ENCODE results near the gene KYNU. TPM values are rescaled to one million over a fixed set of nuclear protein-coding genes. Genes with fewer than 3 reads are reported as not detected.
"Not testable (repeated sequence)": the region's sequence is repeated elsewhere in the genome, so short reads cannot be mapped to it uniquely, and the experiment has no call there.

The KYNU gene
- total RNA-seq, 2 experiments from 2014 or later: not detected

GRCh38 chr2:142874293-142874814 is 3.1 kb upstream of the KYNU start:
- intact Hi-C loops (cut with micrococcal nuclease): no loop called here
- H3K4me1 Mint-ChIP-seq (ENCODE audit: low read depth): no peaks in the 10 kb centered on the region
- no peaks in the 10 kb centered on the region for H3K27me3 Mint-ChIP-seq
- CTCF ChIA-PET: no interaction called here
- no peak overlapping the region for H3K4me3 Mint-ChIP-seq
- POLR2A ChIA-PET: no interaction called here
- no peaks in the 10 kb centered on the region for H3K36me3 Mint-ChIP-seq
- no peak overlapping the region for H3K27ac Mint-ChIP-seq
- H3K9me3 Mint-ChIP-seq: no peaks in the 10 kb centered on the region
- no peak for DNase-seq

GRCh38 chr2:142875010-142875409 is 2.5 kb upstream of the KYNU start:
- Mint-ChIP-seq H3K27me3 (no peaks in the 10 kb centered on the region), H3K27ac (no peak overlapping the region), H3K36me3 (no peaks in the 10 kb centered on the region), H3K9me3 (no peaks in the 10 kb centered on the region), H3K4me1 (ENCODE audit: low read depth) (no peaks in the 10 kb centered on the region), H3K4me3 (no peak overlapping the region)
- no peak for DNase-seq
- CTCF ChIA-PET: no interaction called here
- intact Hi-C loops (cut with micrococcal nuclease): no loop called here
- POLR2A ChIA-PET: no interaction called here

- H3K36me3 Mint-ChIP-seq: no peaks in the 10 kb centered on the region
- no peaks in the 10 kb centered on the region for H3K27me3 Mint-ChIP-seq
- no peaks in the 10 kb centered on the region for H3K9me3 Mint-ChIP-seq
- H3K4me3 Mint-ChIP-seq: no peak overlapping the region
- no peak for DNase-seq
- H3K27ac Mint-ChIP-seq: no peak overlapping the region
- POLR2A ChIA-PET: no interaction called here
- intact Hi-C loops (cut with micrococcal nuclease): no loop called here
- CTCF ChIA-PET: no interaction called here
- no peaks in the 10 kb centered on the region for H3K4me1 Mint-ChIP-seq (ENCODE audit: low read depth)
These were observed 1.8 kb upstream of the KYNU start for GRCh38 chr2:142875652-142876051.

- Mint-ChIP-seq H3K4me3 (no peak overlapping the region), H3K27ac (no peak overlapping the region), H3K9me3 (no peaks in the 10 kb centered on the region), H3K4me1 (ENCODE audit: low read depth) (no peaks in the 10 kb centered on the region), H3K36me3 (no peaks in the 10 kb centered on the region), H3K27me3 (no peaks in the 10 kb centered on the region)
- ChIA-PET CTCF (no interaction called here), POLR2A (no interaction called here)
- no peak for DNase-seq
- intact Hi-C loops (cut with micrococcal nuclease): no loop called here
These were observed 1.0 kb upstream of the KYNU start for GRCh38 chr2:142876423-142876822.

GRCh38 chr2:142878031-142878678 is 691 bp downstream of the KYNU start:
- Mint-ChIP-seq H3K4me1 (ENCODE audit: low read depth) (no peaks in the 10 kb centered on the region), H3K36me3 (no peaks in the 10 kb centered on the region), H3K27me3 (no peaks in the 10 kb centered on the region), H3K4me3 (no peak overlapping the region), H3K9me3 (no peaks in the 10 kb centered on the region), H3K27ac (no peak overlapping the region)
- intact Hi-C loops (cut with micrococcal nuclease): no loop called here
- ChIA-PET POLR2A (no interaction called here), CTCF (no interaction called here)
- no peak for DNase-seq

- H3K9me3 Mint-ChIP-seq: peaks cover 3% of the 10 kb centered on the region
- H3K27ac Mint-ChIP-seq: no peak overlapping the region
- no peaks in the 10 kb centered on the region for H3K27me3 Mint-ChIP-seq
- no peak for DNase-seq
- no peaks in the 10 kb centered on the region for H3K36me3 Mint-ChIP-seq
- no peaks in the 10 kb centered on the region for H3K4me1 Mint-ChIP-seq (ENCODE audit: low read depth)
- intact Hi-C loops (cut with micrococcal nuclease): no loop called here
- ChIA-PET CTCF (no interaction called here), POLR2A (no interaction called here)
- no peak overlapping the region for H3K4me3 Mint-ChIP-seq
These were observed 1.7 kb downstream of the KYNU start for GRCh38 chr2:142879151-142879550.

GRCh38 chr2:142880279-142880678 is 2.8 kb downstream of the KYNU start:
- intact Hi-C loops (cut with micrococcal nuclease): no loop called here
- Mint-ChIP-seq H3K9me3 (peaks cover 3% of the 10 kb centered on the region), H3K27ac (no peak overlapping the region), H3K4me3 (no peak overlapping the region), H3K27me3 (no peaks in the 10 kb centered on the region), H3K36me3 (no peaks in the 10 kb centered on the region), H3K4me1 (ENCODE audit: low read depth) (no peaks in the 10 kb centered on the region)
- CTCF ChIA-PET: no interaction called here
- DNase-seq: no peak
- POLR2A ChIA-PET: no interaction called here

- intact Hi-C loops (cut with micrococcal nuclease): no loop called here
- CTCF ChIA-PET: no interaction called here
- H3K4me1 Mint-ChIP-seq (ENCODE audit: low read depth): no peaks in the 10 kb centered on the region
- DNase-seq: no peak
- no peak overlapping the region for H3K27ac Mint-ChIP-seq
- H3K36me3 Mint-ChIP-seq: no peaks in the 10 kb centered on the region
- peaks cover 3% of the 10 kb centered on the region for H3K9me3 Mint-ChIP-seq
- H3K27me3 Mint-ChIP-seq: no peaks in the 10 kb centered on the region
- POLR2A ChIA-PET: no interaction called here
- no peak overlapping the region for H3K4me3 Mint-ChIP-seq
These were observed 4.2 kb downstream of the KYNU start for GRCh38 chr2:142881619-142882018.

GRCh38 chr2:142882500-142882899 is 5.0 kb downstream of the KYNU start:
- H3K4me3 Mint-ChIP-seq; H3K4me1 Mint-ChIP-seq (ENCODE audit: low read depth); H3K36me3 Mint-ChIP-seq; H3K9me3 Mint-ChIP-seq; intact Hi-C loops (cut with micrococcal nuclease); H3K27ac Mint-ChIP-seq; DNase-seq; CTCF ChIA-PET; H3K27me3 Mint-ChIP-seq; POLR2A ChIA-PET: not testable (repeated sequence)

- peaks cover 3% of the 10 kb centered on the region for H3K9me3 Mint-ChIP-seq
These were observed 6.1 kb downstream of the KYNU start for GRCh38 chr2:142883526-142883925.

GRCh38 chr2:142885543-142885942 is 8.1 kb downstream of the KYNU start:
- no peaks in the 10 kb centered on the region for H3K36me3 Mint-ChIP-seq
- no peak overlapping the region for H3K4me3 Mint-ChIP-seq
- CTCF ChIA-PET: no interaction called here
- peaks cover 3% of the 10 kb centered on the region for H3K9me3 Mint-ChIP-seq
- no peaks in the 10 kb centered on the region for H3K4me1 Mint-ChIP-seq (ENCODE audit: low read depth)
- POLR2A ChIA-PET: no interaction called here
- intact Hi-C loops (cut with micrococcal nuclease): no loop called here
- DNase-seq: no peak
- no peak overlapping the region for H3K27ac Mint-ChIP-seq
- no peaks in the 10 kb centered on the region for H3K27me3 Mint-ChIP-seq

More at GRCh38 chr2:142883526-142883925, 6.1 kb downstream of the KYNU start:
- ChIA-PET CTCF (no interaction called here), POLR2A (no interaction called here)
- no peak overlapping the region for H3K4me3 Mint-ChIP-seq
- H3K27me3 Mint-ChIP-seq: no peaks in the 10 kb centered on the region
- H3K4me1 Mint-ChIP-seq (ENCODE audit: low read depth): no peaks in the 10 kb centered on the region
- no peak for DNase-seq
- no peak overlapping the region for H3K27ac Mint-ChIP-seq
- intact Hi-C loops (cut with micrococcal nuclease): no loop called here
- H3K36me3 Mint-ChIP-seq: no peaks in the 10 kb centered on the region

GRCh38 chr2:142892715-142893114 is 15.3 kb downstream of the KYNU start:
- intact Hi-C loops (cut with micrococcal nuclease): no loop called here
- ChIA-PET POLR2A (no interaction called here), CTCF (interaction anchor here (0.9 kb wide), 1 partner anchor 142 kb away, joined by 3 read pairs; no protein-coding TSS in a partner anchor)
- H3K9me3 Mint-ChIP-seq: no peaks in the 10 kb centered on the region
- H3K36me3 Mint-ChIP-seq: no peaks in the 10 kb centered on the region
- no peaks in the 10 kb centered on the region for H3K4me1 Mint-ChIP-seq (ENCODE audit: low read depth)
- H3K4me3 Mint-ChIP-seq: no peak overlapping the region
- no peak overlapping the region for H3K27ac Mint-ChIP-seq
- no peaks in the 10 kb centered on the region for H3K27me3 Mint-ChIP-seq
- no peak for DNase-seq

- DNase-seq: no peak
- Mint-ChIP-seq H3K27me3 (no peaks in the 10 kb centered on the region), H3K4me1 (ENCODE audit: low read depth) (no peaks in the 10 kb centered on the region), H3K9me3 (no peaks in the 10 kb centered on the region), H3K4me3 (no peak overlapping the region), H3K27ac (no peak overlapping the region), H3K36me3 (no peaks in the 10 kb centered on the region)
- intact Hi-C loops (cut with micrococcal nuclease): no loop called here
- ChIA-PET POLR2A (no interaction called here), CTCF (interaction anchor here (0.9 kb wide), 1 partner anchor 141 kb away, joined by 3 read pairs; no protein-coding TSS in a partner anchor)
These were observed 15.8 kb downstream of the KYNU start for GRCh38 chr2:142893241-142893640.
